Inflammatory macrophage (primary cell): Measurements from ENCODE around the gene CEBPE.

Experiments
- DNase-seq, 2 donors: peaks; one replicate each; pipeline ENCODE4 v3.0.0-alpha.2; 2020 to 2022

Gene CEBPE

GRCh38 chr14:23142826-23143225, 23.8 kb upstream of the CEBPE start:
- DNase-seq, result no peak

- no peak for DNase-seq
These were observed 22.8 kb upstream of the CEBPE start for GRCh38 chr14:23141706-23142444.

GRCh38 chr14:23140371-23140770, 21.3 kb upstream of the CEBPE start:
- no peak for DNase-seq

- DNase-seq, result no peak
These were observed 20.8 kb upstream of the CEBPE start for GRCh38 chr14:23139874-23140273.

GRCh38 chr14:23137813-23138535, 18.9 kb upstream of the CEBPE start:
- no peak for DNase-seq

GRCh38 chr14:23137192-23137812, 18.2 kb upstream of the CEBPE start:
- no peak for DNase-seq

GRCh38 chr14:23136566-23137133, 17.6 kb upstream of the CEBPE start:
- no peak for DNase-seq

GRCh38 chr14:23132970-23133369, 13.9 kb upstream of the CEBPE start:
- DNase-seq, result no peak

GRCh38 chr14:23131482-23131881, 12.4 kb upstream of the CEBPE start:
- no peak for DNase-seq

- peak; percentile 16 to 53 for DNase-seq
These were observed 11.8 kb upstream of the CEBPE start for GRCh38 chr14:23130871-23131270.

- no peak for DNase-seq
These were observed 10.8 kb upstream of the CEBPE start for GRCh38 chr14:23129759-23130316.

- no peak for DNase-seq
These were observed 10.1 kb upstream of the CEBPE start for GRCh38 chr14:23128969-23129758.

GRCh38 chr14:23127861-23128260, 8.8 kb upstream of the CEBPE start:
- no peak for DNase-seq

GRCh38 chr14:23126548-23127278, 7.7 kb upstream of the CEBPE start:
- no peak for DNase-seq

- DNase-seq, result no peak
These were observed 7.0 kb upstream of the CEBPE start for GRCh38 chr14:23125933-23126524.

- DNase-seq, result no peak
These were observed 6.0 kb upstream of the CEBPE start for GRCh38 chr14:23125011-23125410.

GRCh38 chr14:23124337-23124954, 5.4 kb upstream of the CEBPE start:
- DNase-seq, result no peak

- no peak for DNase-seq
These were observed 4.4 kb upstream of the CEBPE start for GRCh38 chr14:23123419-23123818.

- DNase-seq, result no peak
These were observed 3.0 kb upstream of the CEBPE start for GRCh38 chr14:23122086-23122485.

- peak in 1 of 2 donors; percentile 32 for DNase-seq
These were observed 2.3 kb upstream of the CEBPE start for GRCh38 chr14:23121361-23121771.
